NCI-H82 (cell line): ENCODE results near the gene TOX2.

ENCODE experiments used
- DNase-seq: peaks from one replicate; lab custom pipeline; 2025; lab: John Stamatoyannopoulos, UW

TOX2 gene

DNA sequence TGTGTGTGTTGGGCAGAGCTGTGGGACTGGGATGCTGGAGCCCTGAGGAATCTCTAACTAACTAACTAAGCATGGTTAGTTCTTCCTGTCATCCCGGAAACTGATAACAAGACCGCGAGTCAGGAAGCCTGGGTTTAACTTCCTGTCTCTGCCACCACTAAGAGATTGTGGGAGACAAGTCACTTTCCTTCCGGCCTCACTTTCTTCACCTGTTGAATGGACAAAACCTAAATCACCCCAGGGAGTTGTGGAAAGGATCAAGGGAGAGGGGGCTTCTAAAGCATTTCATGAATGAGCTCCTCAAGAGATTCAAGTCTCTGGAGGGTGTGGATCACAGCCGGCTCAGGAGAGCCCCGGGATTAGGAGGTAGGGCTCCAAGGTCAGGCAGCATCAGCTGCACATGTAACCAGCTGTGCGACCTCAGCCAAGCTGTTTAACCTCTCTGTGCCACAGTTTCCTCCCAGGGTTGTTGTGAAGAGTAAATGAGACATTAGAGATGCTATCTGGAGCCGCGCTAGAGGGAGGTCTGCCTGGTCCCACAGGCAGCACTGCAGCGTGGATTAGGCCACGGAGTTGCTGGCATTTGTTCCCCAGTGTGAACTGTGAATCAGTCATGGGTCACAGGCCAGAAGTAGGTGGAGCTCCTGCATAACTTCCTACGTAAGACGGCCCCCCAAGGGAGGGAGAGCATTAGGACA, 105.1 kb downstream of the TOX2 start:
- no peak for DNase-seq

DNA sequence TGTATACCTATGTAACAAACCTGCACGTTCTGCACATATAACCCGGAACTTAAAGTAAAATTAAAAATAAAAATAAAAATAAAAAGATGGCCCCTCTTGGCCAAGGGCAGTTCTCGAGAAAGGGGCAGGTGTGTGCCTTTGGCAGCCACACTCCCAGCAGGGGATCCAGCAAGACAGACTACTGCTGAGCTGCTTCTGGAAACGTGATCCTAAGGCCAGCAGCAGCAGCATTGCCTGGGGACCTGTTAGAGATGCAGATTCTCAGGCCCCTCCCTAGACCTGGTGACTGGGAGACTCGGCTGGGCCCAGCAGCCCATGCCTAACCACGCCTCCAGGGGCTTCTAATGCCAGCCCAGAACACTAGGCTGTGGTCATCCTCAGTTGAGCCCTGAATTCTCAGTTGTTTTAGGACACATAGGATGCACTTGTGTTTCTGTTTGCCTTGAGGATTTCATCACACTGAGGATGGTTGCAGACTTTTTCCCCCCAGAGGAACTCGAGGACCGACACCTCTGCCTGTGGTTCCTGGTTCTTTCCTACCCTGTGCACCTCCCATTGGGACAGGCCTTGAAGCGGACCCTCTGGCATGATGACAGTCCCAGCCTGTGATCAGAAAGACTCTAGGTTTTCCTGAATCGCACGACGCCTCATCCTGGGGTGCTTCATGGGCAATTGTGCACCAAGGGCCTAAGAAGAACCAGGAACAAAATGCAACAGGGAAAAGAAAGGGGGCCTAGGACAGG, 105.9 kb downstream of the TOX2 start:
- DNase-seq: no peak

DNA sequence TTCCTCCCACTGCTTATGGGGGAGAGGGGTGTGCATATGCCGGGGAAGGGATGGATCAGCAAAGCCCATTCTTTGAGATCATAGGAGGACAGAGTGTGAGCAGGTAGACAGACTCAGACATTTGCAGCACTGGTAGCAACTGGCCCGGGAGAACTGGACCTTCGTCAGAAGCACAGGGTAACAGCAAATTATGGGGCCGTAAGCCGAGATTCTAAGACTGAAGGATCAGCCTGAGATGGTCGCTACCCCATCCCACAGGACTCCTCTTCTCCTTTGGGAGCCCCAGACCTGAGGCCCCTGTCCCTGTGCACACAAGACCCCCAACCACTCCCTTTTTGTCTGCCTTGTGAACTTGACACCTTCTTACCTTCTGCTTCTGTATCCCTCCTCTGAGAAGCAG, 106.5 kb downstream of the TOX2 start:
- DNase-seq: no peak

DNA sequence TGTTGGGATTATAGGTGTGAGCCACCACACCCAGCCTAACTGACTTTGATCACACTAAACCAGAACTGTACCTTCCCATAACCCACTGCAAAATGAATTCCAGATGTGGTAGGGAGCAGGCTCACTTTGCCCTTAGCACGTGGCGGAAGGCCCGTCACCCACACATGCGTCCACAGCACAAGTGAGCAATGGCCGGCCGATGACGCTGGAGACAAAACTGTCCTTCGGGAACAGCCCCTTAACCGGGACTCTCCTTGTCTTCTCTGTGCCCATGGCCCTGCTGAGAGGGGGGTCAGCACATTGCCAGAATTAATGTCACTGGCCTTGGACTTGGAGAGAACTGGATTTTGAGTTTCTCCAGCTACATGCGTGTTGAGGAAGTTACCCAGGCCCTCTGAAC, 107.2 kb downstream of the TOX2 start:
- no peak for DNase-seq

DNA sequence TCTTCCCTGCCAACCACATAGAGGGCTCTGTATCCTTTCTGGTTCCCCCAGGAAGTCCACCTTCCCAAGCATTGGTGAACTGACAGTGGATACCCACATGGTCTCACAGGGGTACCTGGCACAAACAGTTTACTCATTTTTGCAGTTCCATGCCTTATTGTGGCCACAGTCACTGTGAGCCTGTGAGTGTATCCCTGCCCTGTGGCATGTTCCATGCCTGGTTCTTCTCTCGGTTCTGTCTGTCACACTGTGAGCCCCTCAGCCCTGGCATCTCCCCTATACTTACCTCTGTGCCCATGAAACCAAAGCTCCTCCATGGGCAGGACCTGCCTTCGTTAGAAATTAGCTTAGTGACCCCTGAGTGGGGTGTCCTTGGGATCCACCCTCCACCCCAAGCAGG, 107.8 kb downstream of the TOX2 start:
- no peak for DNase-seq

DNA sequence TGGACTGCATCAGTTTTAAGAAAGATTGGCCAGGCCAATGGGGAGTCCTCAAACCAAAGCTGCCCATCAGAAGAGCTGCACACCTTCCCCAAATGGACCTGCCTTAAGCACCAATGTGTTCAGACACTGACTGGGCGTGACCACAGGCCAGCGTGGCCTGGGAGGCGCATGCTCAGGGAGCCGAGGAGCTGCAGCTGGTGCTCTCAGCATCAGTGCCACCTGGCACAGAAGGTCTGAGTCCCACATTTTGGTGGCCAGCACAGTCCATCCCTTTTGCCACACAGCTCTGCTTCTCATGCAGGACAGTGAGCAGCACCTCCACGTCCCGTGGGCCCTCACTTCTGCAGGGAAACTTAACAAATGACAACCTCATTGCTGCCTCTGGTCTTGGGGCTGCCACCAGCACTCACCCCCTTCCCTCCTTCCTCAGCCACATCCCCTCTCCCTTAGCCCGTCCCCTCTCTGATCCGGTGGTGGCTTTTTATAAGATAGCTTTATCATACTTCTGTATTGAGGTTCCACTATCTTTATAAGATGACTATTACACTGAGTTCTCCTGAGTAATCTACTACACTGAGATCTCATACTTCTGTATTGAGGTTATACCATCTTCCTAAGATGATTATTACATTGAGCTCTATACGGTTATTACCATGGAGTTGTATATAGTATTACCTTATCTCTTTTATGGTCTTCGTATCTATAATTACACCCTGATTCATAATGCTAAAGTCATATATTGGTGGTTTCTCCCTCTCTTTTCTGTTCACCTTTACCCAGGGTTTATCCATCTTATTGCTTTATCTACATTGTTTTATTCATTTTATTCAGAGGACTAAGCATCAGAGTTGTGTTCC, 109.1 kb downstream of the TOX2 start:
- DNase-seq: no peak

DNA sequence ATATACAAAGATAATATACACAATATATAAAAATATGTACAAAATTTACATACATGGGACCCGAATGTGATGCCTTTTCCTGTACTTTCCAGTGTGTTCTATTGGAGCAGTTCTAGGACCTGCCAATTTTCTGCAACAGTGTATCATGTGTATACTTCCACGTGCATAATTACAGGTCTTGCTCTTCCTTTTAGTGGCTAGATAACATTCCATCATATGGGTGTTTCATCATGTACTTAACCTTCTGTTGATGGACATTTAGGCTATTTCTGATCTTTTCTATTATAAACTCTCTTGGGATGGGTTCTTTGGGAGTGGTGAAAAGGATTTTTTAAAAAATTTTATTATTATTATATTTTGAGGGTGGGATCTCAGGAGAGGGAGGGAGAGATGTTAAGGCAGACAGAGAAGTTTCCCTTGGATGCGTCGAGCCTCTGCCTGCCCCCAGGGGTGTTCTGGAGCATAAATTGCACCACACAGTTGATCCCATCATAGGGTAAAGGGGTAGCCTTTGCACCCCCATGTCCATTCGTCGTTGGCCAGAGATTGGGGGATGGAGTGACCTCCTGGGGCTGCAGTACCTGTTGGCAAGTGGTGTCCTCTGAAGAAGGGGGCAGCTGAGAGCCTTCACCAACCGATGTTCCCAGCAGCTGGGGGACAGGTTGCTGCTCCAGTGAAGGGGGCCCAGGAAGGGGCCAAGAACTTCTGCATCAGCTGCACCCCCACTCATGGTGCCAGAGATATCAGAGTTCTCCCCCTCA, 110.3 kb downstream of the TOX2 start:
- no peak for DNase-seq

DNA sequence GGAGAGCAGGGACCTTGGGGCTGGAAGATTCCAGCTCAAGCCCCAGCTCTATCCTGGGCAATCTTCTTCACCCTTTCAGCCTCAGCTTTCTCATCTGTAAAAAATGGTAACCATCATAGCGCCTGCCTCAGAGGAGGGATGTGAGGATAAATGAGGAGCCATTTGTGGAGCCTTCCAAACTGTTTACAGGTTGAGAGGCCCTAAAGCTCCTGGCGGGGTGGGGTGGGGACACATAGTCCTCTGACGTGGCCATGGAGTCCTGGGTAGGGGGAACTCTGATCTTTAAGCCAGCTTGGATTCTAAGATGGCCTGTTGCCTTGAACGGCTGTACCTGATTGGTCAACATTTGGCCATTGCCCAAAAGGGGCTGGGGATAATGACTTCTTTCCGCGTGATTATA, 111.1 kb downstream of the TOX2 start:
- no peak for DNase-seq

DNA sequence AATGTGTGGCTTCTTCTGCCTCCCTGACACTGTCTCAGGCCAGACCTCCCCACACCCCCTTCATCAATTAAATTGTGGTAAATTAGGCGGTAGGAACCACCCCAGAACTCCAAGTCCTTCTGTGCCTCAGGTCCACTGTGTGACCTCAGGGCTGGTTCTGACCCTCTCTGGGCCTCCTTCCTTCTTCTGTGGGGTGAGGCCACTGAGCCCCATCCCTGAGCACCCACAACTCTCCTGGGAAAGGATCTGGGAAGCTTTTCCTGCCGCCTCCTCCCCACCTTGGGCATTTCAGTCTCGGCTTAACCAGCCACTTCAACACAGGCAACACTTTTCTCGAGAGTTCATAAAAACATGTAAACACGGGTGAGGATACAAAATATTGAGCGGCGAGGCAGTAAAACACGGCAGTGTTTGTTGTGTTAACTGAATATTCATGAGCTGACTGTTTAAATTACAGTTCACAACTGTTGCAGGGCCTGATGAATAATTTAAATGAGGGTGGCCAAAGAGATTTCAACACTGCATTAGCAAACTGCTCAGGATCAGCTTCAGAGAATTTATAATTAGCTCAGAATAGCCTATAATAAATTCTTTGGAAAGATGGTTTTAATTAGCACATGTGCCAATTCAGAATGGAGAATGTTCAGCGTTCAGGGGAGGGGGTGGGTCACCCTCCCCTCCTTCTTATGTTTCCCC, 112.1 kb downstream of the TOX2 start:
- no peak for DNase-seq

DNA sequence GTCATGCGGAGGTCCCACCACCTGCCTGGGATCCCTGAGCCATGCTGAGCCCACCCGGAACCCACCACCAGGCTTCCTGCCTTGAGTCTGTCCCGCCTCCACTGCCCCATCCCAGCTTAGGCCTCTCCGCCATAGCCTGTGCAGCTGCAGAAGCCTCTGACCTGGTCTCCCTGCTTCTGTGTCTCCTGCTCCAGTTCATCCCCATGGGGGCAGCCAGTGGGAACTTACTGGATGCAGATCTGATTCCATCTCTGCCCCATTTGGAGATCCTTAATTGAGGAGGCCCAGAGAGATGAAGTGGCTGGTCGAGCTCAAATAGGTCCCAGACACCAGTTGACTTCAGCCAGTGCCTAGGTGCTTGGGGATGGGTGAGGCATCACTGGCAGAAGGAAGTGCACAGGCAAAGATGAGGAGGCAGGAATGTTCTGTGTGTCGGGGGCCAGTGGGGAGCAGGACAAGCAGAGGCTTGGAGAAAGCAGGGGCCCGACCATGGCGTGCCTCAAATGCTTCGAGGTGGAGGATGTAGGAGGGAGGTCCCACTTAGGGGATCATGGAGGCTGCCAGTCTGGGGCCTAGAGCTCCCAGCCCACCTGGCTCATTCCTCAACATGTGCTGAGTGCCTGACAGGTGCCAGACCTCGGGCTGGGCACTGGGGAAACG, 112.8 kb downstream of the TOX2 start:
- no peak for DNase-seq

DNA sequence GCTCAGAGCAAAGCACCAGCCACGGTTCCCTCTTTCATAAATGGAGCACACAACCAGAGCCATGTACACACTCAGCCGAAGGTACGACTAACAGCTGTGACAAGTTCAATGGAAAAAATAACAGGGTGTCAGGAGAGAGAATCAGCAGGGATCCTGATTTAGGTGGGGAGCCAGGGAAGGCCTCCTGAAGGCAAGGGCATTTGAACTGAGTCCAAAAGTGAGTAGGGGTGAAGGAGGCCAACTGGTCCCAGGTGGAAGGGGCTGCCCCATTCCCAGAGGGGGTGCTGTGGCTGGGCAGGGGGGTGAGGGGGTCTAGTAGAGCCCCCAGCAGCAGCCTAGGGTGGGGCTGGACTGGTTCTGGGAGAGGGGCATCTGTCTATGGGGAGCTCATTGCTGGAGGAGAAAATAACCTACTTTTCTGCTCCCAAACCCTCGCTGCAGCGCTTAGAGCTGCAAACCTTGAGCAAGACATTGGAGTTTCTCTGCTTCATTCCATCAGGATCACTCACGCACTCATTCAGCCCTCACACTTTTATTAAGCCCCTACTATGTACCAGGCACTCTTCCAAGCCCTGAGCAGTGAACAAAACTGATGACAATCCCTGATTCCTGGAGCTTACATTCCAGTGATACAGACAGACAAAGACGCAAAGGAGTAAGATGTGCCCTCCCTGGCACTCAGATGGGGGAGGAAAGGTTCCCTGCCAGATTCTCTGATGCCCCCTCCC, 113.5 kb downstream of the TOX2 start:
- no peak for DNase-seq

DNA sequence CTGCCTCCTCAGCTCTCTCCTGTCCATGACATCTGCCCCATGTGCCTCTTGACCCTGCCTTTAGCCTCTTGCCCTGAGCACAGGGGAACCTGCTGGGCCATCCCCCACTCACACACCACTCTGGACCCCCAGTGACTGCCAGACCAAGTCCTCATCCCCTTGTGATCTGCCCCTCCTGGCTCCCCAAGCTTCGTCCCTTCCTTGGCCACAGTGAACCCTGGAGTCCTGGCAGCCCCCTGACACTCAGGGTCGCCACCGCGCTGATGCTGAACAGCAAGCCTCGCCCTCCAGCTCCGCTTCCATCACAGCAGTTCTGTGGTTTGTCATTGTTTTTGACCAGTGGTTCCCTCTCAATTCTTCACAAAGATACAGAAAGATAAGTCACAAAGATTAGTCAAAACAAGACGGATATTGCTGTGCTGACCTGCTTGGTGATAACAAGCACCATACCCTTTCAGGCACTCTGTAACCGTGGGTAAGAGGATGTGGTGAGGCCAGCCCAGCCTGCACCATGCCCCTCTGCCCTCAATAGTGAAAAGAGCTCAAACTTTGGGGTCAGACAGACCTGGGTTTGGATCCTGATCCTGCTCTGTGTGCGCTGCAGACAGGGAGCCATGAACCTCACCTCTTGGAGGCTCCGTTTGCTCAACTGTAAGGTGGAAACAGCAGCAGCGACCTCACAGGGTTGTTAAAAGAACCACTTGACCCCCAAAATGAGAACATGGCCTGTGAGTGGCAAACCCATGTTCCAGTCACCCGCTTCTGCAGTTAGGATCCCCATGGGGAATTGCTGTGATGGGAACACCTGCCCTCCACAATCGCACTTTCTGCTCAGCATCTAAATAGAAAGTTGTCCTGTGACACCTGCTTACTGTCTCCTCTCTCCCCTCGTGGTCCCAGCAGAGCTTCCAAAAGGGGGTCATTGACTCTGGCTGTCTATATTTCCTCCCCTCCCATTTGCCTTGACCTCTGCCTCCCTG, 114.5 kb downstream of the TOX2 start:
- no peak for DNase-seq

DNA sequence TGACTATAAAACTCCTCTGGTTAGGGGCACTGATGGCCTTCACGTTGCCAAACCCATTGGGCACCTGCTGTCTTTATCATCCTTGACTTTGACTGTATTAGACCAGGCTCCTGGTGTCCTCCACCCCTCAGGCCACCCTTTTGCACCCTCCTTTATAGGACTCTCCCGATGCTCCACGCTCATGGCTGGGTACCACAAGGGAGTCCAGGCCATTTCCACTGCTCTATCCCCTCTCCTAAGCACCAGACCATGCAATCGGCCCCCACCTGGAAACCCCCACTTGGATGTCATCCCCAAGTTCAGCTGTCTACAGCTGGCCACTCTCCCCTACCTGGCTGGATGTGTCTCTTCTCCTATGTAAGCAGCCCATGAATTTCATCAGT, 115.2 kb downstream of the TOX2 start:
- DNase-seq: no peak

DNA sequence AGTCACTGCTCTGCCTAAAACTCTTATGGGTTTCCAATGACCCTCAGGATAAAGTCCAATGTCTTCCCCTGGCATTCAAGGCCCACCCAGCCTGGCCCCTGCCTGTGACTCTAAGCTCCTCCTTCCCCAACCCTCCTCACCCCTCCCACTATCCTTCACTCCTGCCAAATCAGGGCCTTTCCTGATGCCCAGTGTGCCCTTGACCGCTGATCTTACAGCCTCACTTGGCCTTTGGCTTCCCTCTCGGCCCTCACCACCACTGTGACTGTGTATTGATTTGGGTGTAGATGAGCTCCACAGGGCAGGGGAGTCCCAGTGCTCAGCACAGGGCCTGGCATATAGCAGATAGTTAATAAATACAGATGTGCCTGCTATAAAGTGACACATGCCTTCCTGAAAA, 115.7 kb downstream of the TOX2 start:
- DNase-seq: no peak

DNA sequence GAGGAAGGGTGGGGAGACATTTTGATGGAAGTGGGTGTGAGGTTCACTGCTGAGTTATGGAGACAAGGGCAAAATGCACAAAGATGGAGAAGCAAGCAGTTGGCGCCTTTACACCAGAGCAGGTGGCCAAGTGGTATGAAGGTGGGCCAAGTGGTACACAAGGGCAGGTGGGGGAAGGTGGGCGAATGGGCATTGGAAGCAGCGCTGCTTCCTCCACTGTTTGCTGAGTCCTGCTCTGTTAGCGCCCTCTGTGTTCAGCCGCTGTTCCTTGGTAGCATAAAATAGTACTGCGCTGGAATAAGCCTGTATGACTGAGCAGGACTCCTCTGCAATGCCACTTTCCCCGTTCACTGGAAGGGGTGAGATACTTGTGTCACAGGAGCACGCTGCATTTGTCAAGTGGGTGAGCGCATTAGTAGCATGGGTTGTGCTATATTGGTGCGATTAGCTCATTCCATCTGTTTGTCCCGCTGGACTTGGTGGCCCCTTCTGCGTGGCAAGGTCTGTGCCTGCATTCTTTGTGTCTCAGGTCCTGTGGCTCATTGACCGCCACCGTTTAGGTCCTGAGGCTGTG, 116.4 kb downstream of the TOX2 start:
- DNase-seq: no peak

DNA sequence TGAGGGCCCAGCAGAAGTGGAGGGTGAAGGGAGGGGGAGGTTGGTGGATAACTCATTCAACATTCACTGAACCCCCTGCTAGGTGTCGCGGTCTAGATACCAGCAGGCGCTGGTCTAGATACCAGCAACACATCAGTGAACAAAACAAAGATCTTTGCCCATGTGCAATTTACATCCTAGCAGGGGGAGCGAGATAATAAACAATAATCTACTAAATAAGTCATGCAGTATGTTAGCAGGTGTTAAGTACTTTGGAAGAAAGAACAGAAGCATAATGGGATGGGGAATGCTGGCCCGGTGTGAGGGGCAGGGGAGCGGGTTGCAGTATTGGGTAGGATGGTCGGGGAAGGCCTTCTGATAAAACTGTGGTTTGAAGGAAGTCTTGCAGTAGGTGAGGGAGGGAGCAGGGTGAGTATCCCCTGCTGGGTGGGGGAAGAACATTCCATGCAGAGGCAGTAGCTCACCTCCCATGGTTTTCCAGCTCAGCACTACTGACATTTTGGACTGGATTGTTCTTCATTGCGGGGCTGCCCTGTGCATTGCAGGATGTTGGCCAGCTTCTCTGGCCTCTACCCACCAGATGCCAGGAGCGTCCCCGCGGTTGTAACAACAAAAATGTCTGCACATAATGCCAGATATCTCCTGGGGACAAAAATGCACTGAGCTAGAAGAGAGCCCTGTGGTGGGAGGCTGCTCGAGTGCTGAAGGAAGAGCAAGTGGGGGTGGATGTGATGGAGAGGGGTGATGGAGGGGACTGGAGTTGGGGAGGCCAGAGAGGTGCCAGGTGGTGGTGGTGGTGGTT, 117.3 kb downstream of the TOX2 start:
- no peak for DNase-seq

DNA sequence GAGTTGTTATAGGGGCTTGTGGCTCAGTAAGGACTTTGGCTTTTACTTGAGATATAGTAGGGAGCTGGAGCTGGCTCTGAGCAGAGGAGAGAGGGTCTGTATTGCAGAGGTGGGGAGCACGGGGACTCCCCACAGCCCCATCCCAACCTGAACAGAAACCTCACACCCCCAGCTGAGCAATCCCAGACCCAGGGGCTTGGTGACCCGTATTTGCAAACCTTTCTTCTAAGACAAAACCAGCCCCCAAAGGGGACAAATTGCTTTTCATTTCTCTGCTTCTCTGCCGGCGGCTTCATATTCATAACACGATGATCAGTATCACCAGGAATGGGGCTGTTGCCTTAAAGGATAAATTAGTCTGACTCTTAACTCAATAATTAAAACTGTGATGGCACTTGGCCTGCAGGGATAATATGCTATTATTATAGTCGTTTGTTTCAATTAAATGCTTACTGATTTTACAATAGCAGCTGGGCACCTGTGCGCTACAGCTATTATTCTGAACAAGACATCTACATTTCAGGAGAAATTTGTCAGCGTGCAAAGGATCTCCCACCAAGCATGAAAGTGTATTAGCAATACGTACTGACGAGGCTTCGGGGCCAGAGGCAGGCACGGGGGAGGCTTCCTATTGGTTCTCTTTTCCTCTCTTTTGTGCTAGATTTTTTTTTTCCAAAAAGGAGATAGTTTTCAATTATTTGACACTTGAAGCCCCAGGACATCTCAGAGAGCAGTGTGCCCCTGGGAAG, 118.1 kb downstream of the TOX2 start:
- no peak for DNase-seq
